Ishikawa (cell line): ENCODE measurements around the gene CAPN5.
A peak's percentile ranks its signal among the peaks of the same experiment; 100 is the strongest.

Source experiments
- CEBPB ChIP-seq: IDR thresholded peaks from 2 replicates; pipeline ENCODE4 v1.6.1; 2012
- CREB1 ChIP-seq: IDR thresholded peaks from 2 replicates; pipeline ENCODE4 v1.6.1; 2012; ENCODE audit warnings: low read depth
- EGR1 ChIP-seq: IDR thresholded peaks from 2 replicates; pipeline ENCODE4 v1.6.1; 2012
- EP300 ChIP-seq: IDR thresholded peaks from 2 replicates; pipeline ENCODE4 v1.6.1; 2012; ENCODE audit warnings: borderline replicate concordance
- FOXM1 ChIP-seq: IDR thresholded peaks from 2 replicates; pipeline ENCODE4 v1.6.1; 2012; ENCODE audit warnings: low read depth, borderline replicate concordance
- MAX ChIP-seq: IDR thresholded peaks from 2 replicates; pipeline ENCODE4 v1.6.1; 2012
- NFIC ChIP-seq: IDR thresholded peaks from 2 replicates; pipeline ENCODE4 v1.6.1; 2012
- RAD21 ChIP-seq: IDR thresholded peaks from 2 replicates; pipeline ENCODE4 v1.6.1; 2012; ENCODE audit warnings: low read depth
- TAF1 ChIP-seq: IDR thresholded peaks from 2 replicates; pipeline ENCODE4 v1.6.1; 2012; ENCODE audit warnings: low read depth, mild to moderate bottlenecking
- TCF12 ChIP-seq: IDR thresholded peaks from 2 replicates; pipeline ENCODE4 v1.6.1; 2012; ENCODE audit warnings: low read depth
- TEAD4 ChIP-seq: IDR thresholded peaks from 2 replicates; pipeline ENCODE4 v1.6.1; 2012
- USF1 ChIP-seq: IDR thresholded peaks from 2 replicates; pipeline ENCODE4 v1.6.1; 2012
- YY1 ChIP-seq: IDR thresholded peaks from 2 replicates; pipeline ENCODE4 v1.6.1; 2012; ENCODE audit warnings: low read depth
- ZBTB7A ChIP-seq: IDR thresholded peaks from 2 replicates; pipeline ENCODE4 v1.6.1; 2012; ENCODE audit warnings: low read depth
- TF ChIP-seq, protein P1 (sequence below): IDR thresholded peaks from 2 replicates; pipeline ENCODE4 v1.6.1; 2012; ENCODE audit warnings: low read depth, mild to moderate bottlenecking

The CAPN5 gene

DNA sequence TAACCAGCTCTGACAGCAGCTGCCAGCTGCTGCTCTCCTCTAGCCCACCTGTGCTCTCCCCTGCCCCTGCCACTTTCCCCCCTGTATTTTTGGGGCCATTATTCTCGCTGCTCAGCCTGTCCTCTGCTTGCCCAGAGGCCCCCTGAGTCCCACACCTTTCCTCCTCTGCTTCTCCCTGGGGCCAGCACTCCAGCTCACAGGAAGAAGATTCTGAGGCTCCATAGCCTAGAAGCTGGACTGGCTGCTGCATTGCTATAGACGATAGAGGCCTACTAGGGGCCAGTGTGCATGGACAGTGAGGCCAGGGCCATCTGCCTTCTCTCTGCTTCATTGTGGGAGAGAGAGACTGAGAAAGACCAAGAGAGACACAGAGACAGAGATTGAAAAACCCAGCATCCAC lies 36.5 kb downstream of the CAPN5 start:
- TF ChIP-seq FOXM1 (no peak), ZBTB7A (no peak), RAD21 (no peak), TCF12 (no peak), NFIC (no peak), TEAD4 (no peak), CREB1 (no peak), YY1 (no peak), USF1 (no peak), EGR1 (no peak)
- TF ChIP-seq, protein P1, sequence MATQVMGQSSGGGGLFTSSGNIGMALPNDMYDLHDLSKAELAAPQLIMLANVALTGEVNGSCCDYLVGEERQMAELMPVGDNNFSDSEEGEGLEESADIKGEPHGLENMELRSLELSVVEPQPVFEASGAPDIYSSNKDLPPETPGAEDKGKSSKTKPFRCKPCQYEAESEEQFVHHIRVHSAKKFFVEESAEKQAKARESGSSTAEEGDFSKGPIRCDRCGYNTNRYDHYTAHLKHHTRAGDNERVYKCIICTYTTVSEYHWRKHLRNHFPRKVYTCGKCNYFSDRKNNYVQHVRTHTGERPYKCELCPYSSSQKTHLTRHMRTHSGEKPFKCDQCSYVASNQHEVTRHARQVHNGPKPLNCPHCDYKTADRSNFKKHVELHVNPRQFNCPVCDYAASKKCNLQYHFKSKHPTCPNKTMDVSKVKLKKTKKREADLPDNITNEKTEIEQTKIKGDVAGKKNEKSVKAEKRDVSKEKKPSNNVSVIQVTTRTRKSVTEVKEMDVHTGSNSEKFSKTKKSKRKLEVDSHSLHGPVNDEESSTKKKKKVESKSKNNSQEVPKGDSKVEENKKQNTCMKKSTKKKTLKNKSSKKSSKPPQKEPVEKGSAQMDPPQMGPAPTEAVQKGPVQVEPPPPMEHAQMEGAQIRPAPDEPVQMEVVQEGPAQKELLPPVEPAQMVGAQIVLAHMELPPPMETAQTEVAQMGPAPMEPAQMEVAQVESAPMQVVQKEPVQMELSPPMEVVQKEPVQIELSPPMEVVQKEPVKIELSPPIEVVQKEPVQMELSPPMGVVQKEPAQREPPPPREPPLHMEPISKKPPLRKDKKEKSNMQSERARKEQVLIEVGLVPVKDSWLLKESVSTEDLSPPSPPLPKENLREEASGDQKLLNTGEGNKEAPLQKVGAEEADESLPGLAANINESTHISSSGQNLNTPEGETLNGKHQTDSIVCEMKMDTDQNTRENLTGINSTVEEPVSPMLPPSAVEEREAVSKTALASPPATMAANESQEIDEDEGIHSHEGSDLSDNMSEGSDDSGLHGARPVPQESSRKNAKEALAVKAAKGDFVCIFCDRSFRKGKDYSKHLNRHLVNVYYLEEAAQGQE, result no peak

DNA sequence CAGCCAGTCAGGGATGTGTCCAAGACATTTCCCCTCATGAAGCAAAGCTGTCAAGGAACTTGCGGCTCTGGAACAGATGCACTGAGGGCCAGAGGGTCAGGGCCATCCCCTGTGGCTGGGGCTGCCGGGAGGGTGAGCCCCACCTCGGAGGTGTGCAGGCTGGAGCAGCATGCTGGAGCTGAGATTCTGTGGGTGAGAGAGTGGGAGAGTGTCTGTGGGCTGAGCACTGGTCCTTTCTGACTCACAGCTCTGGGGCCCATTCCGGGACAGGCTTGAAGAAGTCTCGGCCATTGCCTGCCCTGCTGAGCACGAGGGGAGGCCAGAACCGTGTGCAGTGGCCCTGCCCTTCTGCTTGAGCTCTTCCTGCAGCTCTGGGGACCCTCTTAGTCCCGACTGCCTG lies 38.0 kb downstream of the CAPN5 start:
- TF ChIP-seq MAX (no peak), NFIC (no peak), TEAD4 (no peak), ZBTB7A (no peak), TCF12 (no peak), EGR1 (no peak), TAF1 (no peak), CREB1 (no peak), FOXM1 (no peak), EP300 (no peak)
- TF ChIP-seq, protein P1, result no peak

GRCh38 chr11:77106321-77106720 lies 39.5 kb downstream of the CAPN5 start:
- TF ChIP-seq MAX, result no peak
- no peak for TF ChIP-seq YY1
- no peak for TF ChIP-seq ZBTB7A
- TF ChIP-seq CEBPB, result no peak
- TF ChIP-seq CREB1, result no peak
- TF ChIP-seq EP300, result no peak
- no peak for TF ChIP-seq TEAD4
- TF ChIP-seq EGR1, result no peak
- TF ChIP-seq FOXM1, result no peak
- TF ChIP-seq TAF1, result no peak
- TF ChIP-seq USF1, result no peak
- TF ChIP-seq TCF12, result no peak
- no peak for TF ChIP-seq RAD21
- TF ChIP-seq NFIC, result no peak
- TF ChIP-seq, protein P1, result no peak

GRCh38 chr11:77106759-77107158 lies 40.0 kb downstream of the CAPN5 start:
- no peak for TF ChIP-seq USF1
- no peak for TF ChIP-seq NFIC
- TF ChIP-seq FOXM1, result no peak
- TF ChIP-seq EP300, result no peak

GRCh38 chr11:77107950-77108349 lies 41.2 kb downstream of the CAPN5 start:
- no peak for TF ChIP-seq TEAD4
- TF ChIP-seq NFIC, result peak; percentile 88
- TF ChIP-seq FOXM1, result no peak
- TF ChIP-seq CREB1, result no peak
- no peak for TF ChIP-seq TCF12
